HepG2 (cell line): Measurements from ENCODE around the gene FAM53B. TPM values are rescaled to one million over a fixed set of nuclear protein-coding genes. Genes with fewer than 3 reads are reported as not detected.

Source experiments
- ATAC-seq: fragments of 200-7000 bp; cut with Tn5 transposase; 3 replicates; pipeline ENCODE4 v1.9.1; 2020; ENCODE audit warnings: mild to moderate bottlenecking, moderate library complexity
- BruUV-seq: library from RNA; stranded (reverse); fragments of 400-500 nt; replicated peaks from 2 replicates; lab custom pipeline; 2021; lab: Mats Ljungman, UMichigan
- CTCF ChIA-PET: fragments of 300-600 bp; formaldehyde crosslinking; extraction: SDS; loops from one replicate; lab custom pipeline; 2021; ENCODE audit warnings: low total read pairs, inconsistent platforms, low intra/inter-chr PET ratio; lab: Yijun Ruan, JAX
- POLR2A ChIA-PET: fragments of 350-600 bp; sonication (Branson Sonifier 250); formaldehyde crosslinking; loops from one replicate; lab custom pipeline; 2020; ENCODE audit warnings: antibody characterized with exemption, inconsistent platforms; lab: Yijun Ruan, JAX
- DNase-seq: peaks from one replicate; pipeline ENCODE4 v3.0.0-alpha.2; 2015; ENCODE audit warnings: low spot score
- FAIRE-seq: peaks from 3 replicates; lab custom pipeline; 2011; peaks lifted over from hg19 to GRCh38; lab: Jason Lieb, UNC
- H2AFZ ChIP-seq: one replicate; pipeline ENCODE4 v1.6.1; 2011; ENCODE audit warnings: low read length, inconsistent platforms
- H3K27ac ChIP-seq: fragments of 300-600 bp; 3 replicates; pipeline ENCODE4 v1.8.0; 2011; ENCODE audit warnings: mixed run types, mild to moderate bottlenecking, mixed read lengths, low read length, inconsistent platforms; ENCODE audit not compliant: insufficient read depth; ENCODE audit errors: extremely low read length
- H3K27me3 ChIP-seq, 2 experiments: fragments of 200-600 bp in 1 of 2; 2 replicates in 1 of 2; 3 replicates in 1 of 2; pipeline versions ENCODE4 v1.6.0 to v1.8.0; 2011; ENCODE audit warnings: low read length in 2 of 2, mild to moderate bottlenecking in 2 of 2, moderate library complexity in 2 of 2, inconsistent platforms in 1 of 2; ENCODE audit not compliant: insufficient read depth in 2 of 2, control insufficient read depth in 1 of 2
- H3K36me3 ChIP-seq, 2 experiments: fragments of 200-600 bp in 1 of 2; replicated peaks in 1 of 2; 2 replicates in 1 of 2; 3 replicates in 1 of 2; pipeline versions ENCODE4 v1.5.1 to v1.8.0; 2011; ENCODE audit warnings: low read length in 2 of 2, inconsistent platforms in 1 of 2; ENCODE audit not compliant: insufficient read depth in 2 of 2, control insufficient read depth in 1 of 2
- H3K4me1 ChIP-seq: 2 replicates; pipeline ENCODE4 v1.5.1; 2012; ENCODE audit warnings: low read length, inconsistent platforms; ENCODE audit not compliant: insufficient read depth
- H3K4me2 ChIP-seq: 2 replicates; pipeline ENCODE4 v1.6.0; 2011; ENCODE audit warnings: low read depth, low read length, inconsistent platforms
- H3K4me3 ChIP-seq, 3 experiments: fragments of 200-600 bp in 1 of 3; sonication (generic), shearing (Covaris generic) in 1 of 3; replicated peaks in 1 of 3; 2 replicates each; pipeline ENCODE4 v1.5.1; 2011 to 2016; ENCODE audit warnings: low read length in 3 of 3, inconsistent platforms in 2 of 3, low read depth in 2 of 3, mild to moderate bottlenecking in 2 of 3, control low read depth in 1 of 3, mixed read lengths in 1 of 3; ENCODE audit not compliant: insufficient read depth in 1 of 3
- H3K79me2 ChIP-seq: one replicate; pipeline ENCODE4 v1.6.1; 2011; ENCODE audit warnings: low read length, inconsistent platforms; ENCODE audit not compliant: insufficient read depth
- H3K9ac ChIP-seq: 2 replicates; pipeline ENCODE4 v1.6.0; 2011; ENCODE audit warnings: mild to moderate bottlenecking, low read depth, low read length, inconsistent platforms; ENCODE audit not compliant: insufficient read depth
- H3K9me3 ChIP-seq: 2 replicates; pipeline ENCODE4 v1.5.1; 2012; ENCODE audit warnings: mild to moderate bottlenecking, low read length
- H4K20me1 ChIP-seq: 2 replicates; pipeline ENCODE4 v1.6.0; 2011; ENCODE audit warnings: inconsistent platforms, mild to moderate bottlenecking, low read length, moderate library complexity; ENCODE audit not compliant: insufficient read depth
- HNF4A ChIP-seq: sonication (generic); formaldehyde crosslinking; IDR thresholded peaks from 2 replicates; pipeline ENCODE4 v1.4.0; 2020; ENCODE audit warnings: missing genetic modification reagents
- ZFP37 ChIP-seq: sonication (generic); formaldehyde crosslinking; IDR thresholded peaks from 2 replicates; pipeline ENCODE4 v1.4.0; 2020; ENCODE audit warnings: missing genetic modification reagents, borderline replicate concordance
- ZNF549 ChIP-seq: sonication (generic); formaldehyde crosslinking; IDR thresholded peaks from 2 replicates; pipeline ENCODE4 v1.5.0; 2020; ENCODE audit warnings: missing genetic modification reagents
- ZNF615 ChIP-seq: sonication (generic); formaldehyde crosslinking; IDR thresholded peaks from 2 replicates; pipeline ENCODE4 v1.5.0; 2020; ENCODE audit warnings: mild to moderate bottlenecking, missing genetic modification reagents, borderline replicate concordance
- WGBS: methylation state at CpG from one replicate; pipeline ENCODE4 v1.1.6; 2017; ENCODE audit warnings: low lambda C conversion rate; 5-methylcytosine and 5-hydroxymethylcytosine counted together
- in situ Hi-C: cut with HindIII; loops from 2 replicates; pipeline ENCODE4 v1.10.0; 2017; ENCODE audit warnings: low pct_unique_long_range_greater_than_20kb; ENCODE audit not compliant: extremely low pct_ligation_motif_present
- intact Hi-C: fragments of 100-400 bp; cut with micrococcal nuclease; formaldehyde crosslinking; loops from one replicate; pipeline ENCODE4 v1.10.0; 2022; ENCODE audit not compliant: unreplicated experiment
- polyA plus RNA-seq, 8 experiments: library from polyadenylated mRNA; depleted of rRNA in 3 of 8; stranded (reverse) in 7 of 8; unstranded in 1 of 8; fragments of >200 nt; fragmentation: Illumina TruSeq in 4 of 8; extraction: Trizol in 4 of 8; gene quantifications; 2 replicates each; pipeline versions ENCODE4 v1.2.1 to v1.2.3, GENCODE V29; 2011 to 2016; ENCODE audit warnings: low read depth in 4 of 8, missing spikeins in 1 of 8, mixed read lengths in 1 of 8; ENCODE audit not compliant: insufficient read depth in 1 of 8
- total RNA-seq, 5 experiments: library from RNA; depleted of rRNA; stranded (reverse); fragments of >200 nt; fragmentation: Illumina TruSeq; extraction: Trizol; gene quantifications; 2 replicates each; pipeline ENCODE4 v1.2.3, GENCODE V29; 2016; ENCODE audit warnings: low read depth in 1 of 5
- TF ChIP-seq, protein P1 (sequence below): IDR thresholded peaks from 2 replicates; pipeline ENCODE4 v1.6.1; 2012; ENCODE audit warnings: low read depth, low read length, improper control_type of control experiment
- TF ChIP-seq, protein P2 (sequence below): IDR thresholded peaks from 2 replicates; pipeline ENCODE4 v1.6.1; 2016; ENCODE audit warnings: missing genetic modification reagents, missing compliant biosample characterization
- TF ChIP-seq, protein P3 (sequence below): IDR thresholded peaks from 2 replicates; pipeline ENCODE4 v1.6.1; 2016; ENCODE audit warnings: low read depth, missing genetic modification reagents, missing compliant biosample characterization

Gene FAM53B
- total and polyA plus RNA-seq, 2 of the 13 experiments (the other 11 are each of a cell fraction or from before 2014, with no cell fraction given), result 6.4 to 19.3 TPM

DNA sequence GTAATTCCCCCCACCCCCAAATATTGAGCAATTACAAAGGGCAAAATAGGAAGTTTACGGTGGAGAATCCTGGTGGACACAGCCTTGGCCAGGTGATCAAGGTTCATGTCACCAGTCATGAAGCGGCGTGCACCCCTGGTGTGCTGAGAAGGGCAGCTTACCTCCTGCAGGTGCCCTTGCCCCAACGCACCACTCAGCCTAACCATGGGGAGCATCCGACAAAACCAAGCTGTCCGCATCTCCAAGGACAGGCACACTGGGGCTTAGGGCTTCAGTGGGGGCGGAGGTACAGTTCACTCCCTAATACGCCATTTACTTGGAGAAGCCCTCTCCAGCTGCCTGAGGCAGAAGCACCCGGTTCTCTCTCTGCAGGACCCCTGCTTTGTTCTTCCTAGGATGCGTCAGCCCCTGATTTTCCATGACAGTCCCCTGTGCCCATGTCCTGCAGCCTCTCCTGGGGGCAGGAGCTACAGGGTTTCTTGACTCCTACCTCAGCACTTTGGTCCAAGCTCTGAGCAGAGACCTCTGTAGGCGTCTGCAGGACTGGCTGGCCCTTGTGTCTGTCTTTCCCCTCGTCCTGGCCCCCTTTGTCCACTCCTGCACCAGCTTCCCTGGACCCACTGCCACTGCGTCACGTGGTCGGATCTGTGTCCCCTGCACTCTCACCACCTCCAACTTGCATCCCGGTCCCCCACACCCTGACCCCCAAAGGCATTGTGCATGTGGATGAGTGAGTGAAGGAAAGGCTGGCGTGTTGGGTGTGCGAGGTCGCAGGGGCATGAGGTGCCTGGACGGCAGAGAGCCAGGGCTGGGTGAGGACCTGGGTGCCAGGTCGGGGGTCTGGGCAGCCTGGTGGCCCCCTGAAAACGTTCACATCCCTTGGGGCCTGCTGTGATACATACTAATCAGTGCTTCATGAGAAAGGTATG is 168.8 kb downstream of the FAM53B start:
- DNase-seq, result no peak
- ChIA-PET CTCF (no interaction called here), POLR2A (no interaction called here)
- Histone ChIP-seq H3K27me3 (peaks cover 0 to 2% of the 10 kb centered on the region in 2 experiments; a peak in 1 of 5 replicates), H3K4me3 (no peak overlapping the region), H3K4me1 (no peaks in the 10 kb centered on the region), H4K20me1 (no peaks in the 10 kb centered on the region), H3K27ac (no peak overlapping the region), H2AFZ (no peak overlapping the region), H3K36me3 (no peaks in the 10 kb centered on the region), H3K79me2 (no peaks in the 10 kb centered on the region), H3K4me2 (no peak overlapping the region), H3K9me3 (no peaks in the 10 kb centered on the region), H3K9ac (no peak overlapping the region)
- BruUV-seq, result no TSS peak
- intact Hi-C loops (no loop called here), in situ Hi-C loops (no loop called here)
- 50% methylated on average over 17 of the region's 22 CpGs for WGBS
- TF ChIP-seq ZNF549 (CRISPR knock-in tag) (0 out of 2 replicates have a peak, but pooled peaks have one; percentile 69), HNF4A (CRISPR knock-in tag) (peak; percentile 14; the same call in 1 of the 2 replicates)
- TF ChIP-seq, protein P1, sequence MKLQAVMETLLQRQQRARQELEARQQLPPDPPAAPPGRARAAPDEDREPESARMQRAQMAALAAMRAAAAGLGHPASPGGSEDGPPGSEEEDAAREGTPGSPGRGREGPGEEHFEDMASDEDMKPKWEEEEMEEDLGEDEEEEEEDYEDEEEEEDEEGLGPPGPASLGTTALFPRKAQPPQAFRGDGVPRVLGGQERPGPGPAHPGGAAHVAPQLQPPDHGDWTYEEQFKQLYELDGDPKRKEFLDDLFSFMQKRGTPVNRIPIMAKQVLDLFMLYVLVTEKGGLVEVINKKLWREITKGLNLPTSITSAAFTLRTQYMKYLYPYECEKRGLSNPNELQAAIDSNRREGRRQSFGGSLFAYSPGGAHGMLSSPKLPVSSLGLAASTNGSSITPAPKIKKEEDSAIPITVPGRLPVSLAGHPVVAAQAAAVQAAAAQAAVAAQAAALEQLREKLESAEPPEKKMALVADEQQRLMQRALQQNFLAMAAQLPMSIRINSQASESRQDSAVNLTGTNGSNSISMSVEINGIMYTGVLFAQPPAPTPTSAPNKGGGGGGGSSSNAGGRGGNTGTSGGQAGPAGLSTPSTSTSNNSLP, result no peak
- no peak for FAIRE-seq
- ATAC-seq, result no peak; the same call in 2 of the 3 replicates

DNA sequence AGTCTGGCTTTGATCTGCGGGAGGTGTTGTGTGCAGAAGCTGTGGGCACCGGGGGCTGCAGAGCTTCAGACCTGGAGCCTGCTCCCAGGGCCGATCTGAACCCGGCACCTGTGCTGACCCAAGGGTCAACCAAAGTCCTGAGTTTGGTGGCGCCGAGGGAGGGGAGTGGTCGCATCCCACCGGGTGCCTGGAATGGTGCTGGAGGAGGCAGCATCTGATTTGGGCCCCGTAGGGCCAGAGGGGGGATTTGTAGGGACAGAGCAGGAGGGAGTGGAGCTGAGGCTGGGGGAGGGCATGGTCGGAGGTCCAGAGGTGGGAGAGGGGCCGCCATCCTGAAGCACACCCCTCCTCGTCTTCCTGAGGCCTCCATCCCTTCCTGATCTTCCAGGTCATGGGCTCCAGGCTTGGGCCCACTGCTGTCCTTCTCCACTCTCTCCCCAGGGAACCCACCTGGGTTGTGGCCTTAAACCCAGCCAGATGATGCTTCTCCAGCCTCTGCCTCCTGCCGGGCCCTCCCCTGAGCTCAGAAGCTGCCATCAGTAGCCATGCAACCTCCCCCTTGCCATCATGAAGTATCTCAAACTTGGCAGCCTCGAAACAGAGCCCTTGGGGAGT is 169.6 kb downstream of the FAM53B start:
- CTCF ChIA-PET, result no interaction called here
- no peak for FAIRE-seq
- Histone ChIP-seq H2AFZ (no peak overlapping the region), H3K79me2 (no peaks in the 10 kb centered on the region), H3K4me2 (no peak overlapping the region), H3K27ac (no peak overlapping the region), H3K4me1 (peaks cover 3% of the 10 kb centered on the region; the same call in 1 of the 2 replicates), H3K27me3 (peaks cover 0 to 6% of the 10 kb centered on the region in 2 experiments; a peak in 1 of 5 replicates), H3K9me3 (no peaks in the 10 kb centered on the region), H3K9ac (no peak overlapping the region), H3K4me3 (no peak overlapping the region), H3K36me3 (no peaks in the 10 kb centered on the region), H4K20me1 (no peaks in the 10 kb centered on the region)
- WGBS, result 53% methylated on average over 11 of the region's 14 CpGs
- POLR2A ChIA-PET, result no interaction called here
- in situ Hi-C loops (no loop called here), intact Hi-C loops (no loop called here)
- no peak for DNase-seq
- BruUV-seq, result no TSS peak
- ATAC-seq, result no peak; the same call in 2 of the 3 replicates
- TF ChIP-seq ZNF615 (no peak), ZFP37 (CRISPR knock-in tag) (no peak)
- TF ChIP-seq, protein P2, sequence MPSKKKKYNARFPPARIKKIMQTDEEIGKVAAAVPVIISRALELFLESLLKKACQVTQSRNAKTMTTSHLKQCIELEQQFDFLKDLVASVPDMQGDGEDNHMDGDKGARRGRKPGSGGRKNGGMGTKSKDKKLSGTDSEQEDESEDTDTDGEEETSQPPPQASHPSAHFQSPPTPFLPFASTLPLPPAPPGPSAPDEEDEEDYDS, result no peak
- TF ChIP-seq, protein P3, sequence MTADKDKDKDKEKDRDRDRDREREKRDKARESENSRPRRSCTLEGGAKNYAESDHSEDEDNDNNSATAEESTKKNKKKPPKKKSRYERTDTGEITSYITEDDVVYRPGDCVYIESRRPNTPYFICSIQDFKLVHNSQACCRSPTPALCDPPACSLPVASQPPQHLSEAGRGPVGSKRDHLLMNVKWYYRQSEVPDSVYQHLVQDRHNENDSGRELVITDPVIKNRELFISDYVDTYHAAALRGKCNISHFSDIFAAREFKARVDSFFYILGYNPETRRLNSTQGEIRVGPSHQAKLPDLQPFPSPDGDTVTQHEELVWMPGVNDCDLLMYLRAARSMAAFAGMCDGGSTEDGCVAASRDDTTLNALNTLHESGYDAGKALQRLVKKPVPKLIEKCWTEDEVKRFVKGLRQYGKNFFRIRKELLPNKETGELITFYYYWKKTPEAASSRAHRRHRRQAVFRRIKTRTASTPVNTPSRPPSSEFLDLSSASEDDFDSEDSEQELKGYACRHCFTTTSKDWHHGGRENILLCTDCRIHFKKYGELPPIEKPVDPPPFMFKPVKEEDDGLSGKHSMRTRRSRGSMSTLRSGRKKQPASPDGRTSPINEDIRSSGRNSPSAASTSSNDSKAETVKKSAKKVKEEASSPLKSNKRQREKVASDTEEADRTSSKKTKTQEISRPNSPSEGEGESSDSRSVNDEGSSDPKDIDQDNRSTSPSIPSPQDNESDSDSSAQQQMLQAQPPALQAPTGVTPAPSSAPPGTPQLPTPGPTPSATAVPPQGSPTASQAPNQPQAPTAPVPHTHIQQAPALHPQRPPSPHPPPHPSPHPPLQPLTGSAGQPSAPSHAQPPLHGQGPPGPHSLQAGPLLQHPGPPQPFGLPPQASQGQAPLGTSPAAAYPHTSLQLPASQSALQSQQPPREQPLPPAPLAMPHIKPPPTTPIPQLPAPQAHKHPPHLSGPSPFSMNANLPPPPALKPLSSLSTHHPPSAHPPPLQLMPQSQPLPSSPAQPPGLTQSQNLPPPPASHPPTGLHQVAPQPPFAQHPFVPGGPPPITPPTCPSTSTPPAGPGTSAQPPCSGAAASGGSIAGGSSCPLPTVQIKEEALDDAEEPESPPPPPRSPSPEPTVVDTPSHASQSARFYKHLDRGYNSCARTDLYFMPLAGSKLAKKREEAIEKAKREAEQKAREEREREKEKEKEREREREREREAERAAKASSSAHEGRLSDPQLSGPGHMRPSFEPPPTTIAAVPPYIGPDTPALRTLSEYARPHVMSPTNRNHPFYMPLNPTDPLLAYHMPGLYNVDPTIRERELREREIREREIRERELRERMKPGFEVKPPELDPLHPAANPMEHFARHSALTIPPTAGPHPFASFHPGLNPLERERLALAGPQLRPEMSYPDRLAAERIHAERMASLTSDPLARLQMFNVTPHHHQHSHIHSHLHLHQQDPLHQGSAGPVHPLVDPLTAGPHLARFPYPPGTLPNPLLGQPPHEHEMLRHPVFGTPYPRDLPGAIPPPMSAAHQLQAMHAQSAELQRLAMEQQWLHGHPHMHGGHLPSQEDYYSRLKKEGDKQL, result no peak
